ENCODE results near the gene ZNF608.

- no peak for TF ChIP-seq CTCF (IDR thresholded peaks at IDR 0.05)
- no peak for TF ChIP-seq POLR2A (IDR thresholded peaks at IDR 0.05)
These were observed 6.8 kb downstream of the ZNF608 start for GRCh38 chr5:124739634-124740025.

Data from testis (tissue), 2 donors.